GM19328 (cell line): ENCODE measurements around the gene PHAX.
"Not testable (repeated sequence)": the region's sequence is repeated elsewhere in the genome, so short reads cannot be mapped to it uniquely, and the experiment has no call there.

ENCODE experiments used
- ATAC-seq: cut with Tn5 transposase; IDR thresholded peaks from one replicate; pipeline ENCODE4 v1.9.1; 2021; ENCODE audit warnings: mild to moderate bottlenecking, moderate library complexity; ENCODE audit not compliant: unreplicated experiment

Gene PHAX

DNA sequence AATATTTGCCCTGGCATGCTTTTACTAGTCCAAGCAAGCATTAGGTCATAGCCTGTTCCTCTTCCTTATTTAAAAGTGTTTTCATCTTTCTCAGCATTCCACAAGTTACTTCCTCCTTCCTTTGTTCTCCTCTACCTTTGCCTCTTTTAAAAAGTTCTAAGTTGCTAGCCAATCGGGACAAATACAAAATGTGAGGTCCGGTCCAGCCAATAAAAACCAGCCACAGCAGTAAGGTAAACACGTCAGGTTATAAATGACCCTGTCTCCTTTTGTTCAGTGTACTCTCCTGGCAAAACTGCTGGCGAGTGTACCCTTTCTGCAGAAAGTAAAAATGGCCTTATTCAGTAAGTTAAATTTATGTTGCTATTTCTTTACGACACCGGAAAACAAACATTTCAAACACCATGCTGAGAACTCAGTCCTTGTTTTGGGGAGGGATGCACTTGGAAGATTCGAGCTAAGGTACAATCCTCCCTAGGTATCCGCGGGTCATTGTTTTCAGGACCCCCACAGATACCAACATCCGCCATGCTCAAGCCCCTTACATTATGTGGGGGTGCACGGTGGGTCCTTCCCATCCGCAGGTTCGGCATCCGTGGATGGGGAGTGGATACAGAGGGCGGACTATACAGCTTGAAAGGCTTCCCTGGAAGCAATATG, 646 bp upstream of the PHAX start:
- not testable (repeated sequence) for ATAC-seq

DNA sequence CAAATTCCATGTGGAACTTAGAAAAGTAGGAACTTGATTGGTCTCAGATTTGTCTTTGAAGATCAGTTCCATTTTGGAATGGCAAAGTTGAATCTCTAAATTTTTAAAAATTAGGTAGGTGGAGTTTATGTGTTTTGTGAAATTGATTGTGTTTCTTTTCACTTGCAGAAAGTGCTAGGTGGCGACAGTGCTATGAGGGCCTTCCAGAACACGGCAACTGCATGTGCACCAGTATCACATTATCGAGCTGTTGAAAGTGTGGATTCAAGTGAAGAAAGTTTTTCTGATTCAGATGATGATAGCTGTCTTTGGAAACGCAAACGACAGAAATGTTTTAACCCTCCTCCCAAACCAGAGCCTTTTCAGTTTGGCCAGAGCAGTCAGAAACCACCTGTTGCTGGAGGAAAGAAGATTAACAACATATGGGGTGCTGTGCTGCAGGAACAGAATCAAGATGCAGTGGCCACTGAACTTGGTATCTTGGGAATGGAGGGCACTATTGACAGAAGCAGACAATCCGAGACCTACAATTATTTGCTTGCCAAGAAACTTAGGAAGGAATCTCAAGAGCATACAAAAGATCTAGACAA, 2.8 kb downstream of the PHAX start:
- ATAC-seq: no peak

DNA sequence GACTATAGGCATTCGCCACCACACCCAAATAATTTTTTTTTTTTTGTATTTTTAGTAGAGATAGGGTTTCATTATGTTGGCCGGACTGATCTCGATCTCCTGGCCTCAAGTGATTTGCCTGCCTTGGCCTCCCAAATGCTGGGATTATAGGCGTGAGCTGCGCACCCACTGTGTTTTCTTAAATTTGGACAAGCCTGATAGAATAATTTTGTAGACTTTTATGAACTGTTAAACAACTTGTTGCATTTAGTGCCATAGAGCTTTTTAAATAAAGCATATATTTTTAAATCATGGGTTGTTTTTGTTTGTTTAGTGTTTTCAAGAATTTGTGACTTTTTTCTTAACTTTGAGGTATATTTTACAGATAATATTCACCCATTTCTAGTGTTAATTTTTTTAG, 4.8 kb downstream of the PHAX start:
- no peak for ATAC-seq

DNA sequence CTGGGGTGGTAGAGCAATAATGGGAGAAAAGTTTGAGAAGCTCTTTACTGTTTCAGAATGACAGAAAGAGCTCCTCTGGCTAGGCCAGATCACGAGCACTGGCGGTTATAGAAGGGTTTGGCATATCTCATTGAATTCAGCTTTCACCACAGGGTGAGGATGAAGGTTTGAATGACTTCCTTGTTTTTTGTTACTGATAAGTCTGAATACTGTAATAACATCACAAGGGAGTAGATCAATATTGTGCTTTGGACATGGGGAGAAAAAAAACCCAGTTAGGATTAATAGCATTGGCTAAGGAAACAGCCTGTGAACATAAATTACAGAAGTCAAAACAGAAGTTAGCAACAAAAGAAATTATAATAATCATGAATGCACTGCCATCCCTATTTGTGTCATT, 9.4 kb downstream of the PHAX start:
- no peak for ATAC-seq

DNA sequence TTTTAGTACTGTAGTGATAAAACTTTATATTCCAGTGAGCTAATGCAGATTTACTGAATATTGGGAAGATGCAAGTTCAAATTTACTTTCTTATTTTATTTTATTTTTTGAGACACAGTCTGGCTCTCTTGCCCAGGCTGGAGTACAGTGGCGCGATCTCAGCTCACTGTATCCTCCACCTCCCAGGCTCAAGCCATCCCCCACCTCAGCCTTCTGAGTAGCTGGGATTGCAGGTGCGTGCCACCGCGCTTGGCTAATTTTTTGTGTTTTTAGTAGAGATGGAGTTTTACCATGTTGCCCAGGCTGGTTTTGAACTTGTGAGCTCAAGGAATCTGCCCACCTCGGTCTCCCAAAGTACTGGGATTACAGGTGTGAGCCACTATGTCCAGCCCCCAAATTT, 9.9 kb downstream of the PHAX start:
- ATAC-seq: no peak

DNA sequence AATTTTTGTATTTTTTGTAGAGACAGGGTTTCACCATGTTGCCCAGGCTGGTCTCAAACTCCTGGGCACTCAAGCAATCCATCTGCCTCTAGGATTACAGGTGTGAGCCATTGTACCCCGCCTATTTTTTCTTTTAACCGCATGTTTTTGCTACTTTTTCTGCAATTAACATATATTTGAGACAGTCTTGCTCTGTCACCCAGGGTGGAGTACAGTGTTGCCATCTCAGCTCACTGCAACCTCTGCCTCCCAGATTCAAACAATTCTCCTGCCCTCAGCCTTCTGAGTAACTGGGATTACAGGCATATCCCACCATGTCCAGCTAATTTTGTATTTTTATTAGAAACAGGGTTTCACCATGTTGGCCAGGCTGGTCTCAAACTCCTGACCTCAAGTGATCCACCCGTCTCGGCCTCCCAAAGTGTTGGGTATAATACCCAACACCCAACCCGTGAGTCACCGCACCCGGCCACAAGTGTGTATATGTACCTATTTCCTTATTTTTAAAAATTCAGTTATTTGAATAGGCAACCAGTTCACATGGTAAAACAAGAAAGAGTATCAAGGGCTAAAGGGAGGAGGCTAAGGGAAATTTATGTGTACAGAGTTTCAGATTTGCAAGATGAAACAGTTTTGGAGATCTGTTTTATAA, 13.3 kb downstream of the PHAX start:
- ATAC-seq: no peak

DNA sequence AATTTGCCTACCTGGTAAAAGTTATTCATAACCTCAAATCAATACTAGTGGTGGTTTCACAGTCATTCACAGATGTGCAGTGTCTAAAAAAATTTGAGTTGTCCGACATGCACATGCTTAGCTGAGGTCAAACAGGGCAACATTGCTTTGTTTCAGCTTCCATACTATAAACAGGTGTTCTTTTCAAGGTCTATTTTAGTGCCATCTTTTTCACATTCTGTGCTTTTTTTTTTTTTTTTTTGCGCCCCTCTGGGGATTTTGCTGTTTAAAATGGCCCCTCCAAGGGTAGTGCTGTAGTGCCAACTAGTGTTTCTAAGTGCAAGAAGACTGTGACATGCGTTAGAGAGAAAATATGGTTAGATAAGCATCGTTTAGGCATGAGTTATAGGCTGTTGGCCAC, 14.5 kb downstream of the PHAX start:
- ATAC-seq: peak; percentile 91

DNA sequence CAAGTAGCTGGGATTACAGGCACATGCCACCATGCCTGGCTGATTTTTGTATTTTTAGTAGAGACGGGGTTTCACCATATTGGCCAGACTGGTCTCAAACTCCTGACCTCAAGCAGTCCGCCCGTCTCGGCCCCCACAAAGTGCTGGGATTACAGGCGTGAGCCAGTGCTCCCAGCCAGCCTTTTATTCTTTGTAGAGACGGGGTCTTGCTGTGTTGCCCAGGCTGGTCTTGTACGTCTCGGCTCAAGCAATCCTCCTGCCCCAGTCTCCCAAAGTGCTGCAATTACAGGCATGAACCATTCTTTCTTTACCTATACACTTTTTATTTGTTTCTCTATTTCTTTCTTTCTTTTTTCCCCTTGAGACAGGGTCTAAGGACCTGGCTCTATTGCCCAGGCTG, 16.9 kb downstream of the PHAX start:
- ATAC-seq: not testable (repeated sequence)

DNA sequence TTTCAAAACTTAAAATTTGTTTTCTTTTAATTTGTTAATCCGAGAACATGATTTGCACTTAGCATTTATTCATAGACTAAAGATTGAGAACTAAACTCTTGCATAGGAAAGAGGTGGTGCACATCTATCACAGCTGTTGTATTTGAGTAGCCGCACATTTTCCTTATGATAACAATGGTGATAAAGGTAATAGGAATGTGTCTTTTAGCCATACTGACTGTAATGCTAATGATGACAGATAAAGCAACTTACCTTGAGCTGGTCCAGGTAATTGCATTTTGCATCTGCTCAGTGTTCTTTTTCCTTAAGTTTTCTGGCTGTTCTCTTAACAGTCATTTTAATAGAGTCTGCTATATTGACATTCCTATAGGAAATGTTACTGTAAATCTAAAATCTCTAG, 19.0 kb downstream of the PHAX start:
- ATAC-seq: no peak

DNA sequence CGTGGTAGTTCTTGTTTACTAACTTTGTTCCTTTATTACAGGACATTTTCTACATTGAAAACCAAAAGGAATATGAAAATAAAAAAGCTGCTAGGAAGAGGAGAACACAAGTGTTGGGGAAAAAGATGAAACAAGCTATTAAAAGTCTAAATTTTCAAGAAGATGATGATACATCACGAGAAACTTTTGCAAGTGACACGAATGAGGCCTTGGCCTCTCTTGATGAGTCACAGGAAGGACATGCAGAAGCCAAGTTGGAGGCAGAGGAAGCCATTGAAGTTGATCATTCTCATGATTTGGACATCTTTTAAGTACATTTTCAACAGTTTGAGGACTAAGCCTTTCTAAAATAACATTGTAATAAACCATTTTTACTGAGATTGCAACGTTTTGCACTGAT, 23.8 kb downstream of the PHAX start:
- ATAC-seq: no peak

DNA sequence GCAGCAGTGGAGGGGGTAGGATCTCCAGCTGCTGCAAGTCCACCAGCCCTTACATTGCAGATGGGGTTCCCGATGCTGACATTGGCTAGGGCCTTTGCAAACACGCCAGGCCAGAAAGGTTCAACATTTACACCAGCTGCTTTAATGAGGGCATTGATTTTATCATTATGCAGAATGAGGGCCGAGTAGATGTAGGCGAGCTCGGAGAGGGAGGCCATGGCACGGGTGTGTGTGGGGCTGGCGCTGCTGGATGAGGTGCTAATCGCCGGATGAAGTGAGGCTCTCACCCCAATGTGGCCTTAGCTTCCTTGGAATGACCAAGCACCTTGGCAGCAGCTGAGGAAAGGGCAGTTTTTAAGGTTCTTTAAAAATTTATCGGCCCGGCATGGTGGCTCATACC, 27.4 kb downstream of the PHAX start:
- no peak for ATAC-seq

DNA sequence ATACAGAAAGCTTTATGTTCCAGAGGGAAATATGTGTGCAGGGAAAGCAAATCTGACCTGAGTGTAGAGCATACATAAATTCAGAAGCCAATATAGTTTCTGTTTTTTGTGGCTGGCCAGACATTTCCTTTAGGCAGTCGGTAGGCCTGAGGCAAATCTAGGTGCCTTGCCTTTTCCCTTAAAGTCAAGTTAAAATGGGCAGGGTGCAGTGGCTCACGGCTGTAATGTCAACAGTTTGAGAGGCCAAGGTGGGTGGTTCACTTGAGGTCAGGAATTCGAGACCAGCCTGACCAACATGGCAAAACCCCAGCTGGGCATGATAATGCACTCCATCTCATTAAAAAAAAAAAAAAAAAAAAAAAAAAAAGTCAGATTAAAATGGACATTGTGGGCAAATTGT, 31.2 kb downstream of the PHAX start:
- no peak for ATAC-seq

DNA sequence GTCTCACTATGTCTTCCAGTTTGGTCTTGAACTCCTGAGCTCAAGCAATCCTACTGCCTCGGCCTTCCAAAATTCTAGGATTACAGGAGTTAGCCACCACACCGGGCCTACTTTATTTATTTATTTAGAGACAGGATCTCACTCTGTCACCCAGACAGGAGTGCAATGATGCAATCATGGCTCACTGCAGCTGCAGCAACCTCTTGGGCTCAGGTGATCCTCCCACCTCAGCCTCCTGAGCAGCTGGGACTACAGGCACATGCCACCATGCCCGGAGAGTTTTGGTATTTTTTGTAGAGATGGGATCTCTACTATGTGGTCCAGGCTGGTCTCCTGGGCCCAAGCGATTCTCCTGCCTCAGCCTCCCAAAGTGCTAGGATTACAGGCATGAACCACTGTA, 32.8 kb downstream of the PHAX start:
- ATAC-seq: no peak

DNA sequence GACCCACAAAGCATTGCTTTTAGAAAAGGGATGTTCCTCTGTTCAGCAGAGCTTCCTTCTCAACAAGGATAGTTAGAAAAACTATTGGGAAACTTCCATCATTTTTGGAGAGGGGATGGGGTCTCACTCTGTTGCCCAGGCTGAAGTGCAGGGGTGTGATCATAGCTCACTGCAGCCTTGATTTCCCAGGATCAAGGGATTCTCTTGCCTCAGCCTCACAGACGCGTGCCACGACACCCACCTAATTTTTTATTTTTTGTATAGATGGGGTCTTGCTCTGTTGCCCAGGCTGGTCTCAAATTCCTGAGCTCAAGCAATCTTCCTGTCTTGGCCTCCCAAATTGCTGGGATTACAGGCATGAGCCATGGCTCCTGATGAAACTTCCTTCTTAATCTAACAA, 34.8 kb downstream of the PHAX start:
- ATAC-seq: no peak

DNA sequence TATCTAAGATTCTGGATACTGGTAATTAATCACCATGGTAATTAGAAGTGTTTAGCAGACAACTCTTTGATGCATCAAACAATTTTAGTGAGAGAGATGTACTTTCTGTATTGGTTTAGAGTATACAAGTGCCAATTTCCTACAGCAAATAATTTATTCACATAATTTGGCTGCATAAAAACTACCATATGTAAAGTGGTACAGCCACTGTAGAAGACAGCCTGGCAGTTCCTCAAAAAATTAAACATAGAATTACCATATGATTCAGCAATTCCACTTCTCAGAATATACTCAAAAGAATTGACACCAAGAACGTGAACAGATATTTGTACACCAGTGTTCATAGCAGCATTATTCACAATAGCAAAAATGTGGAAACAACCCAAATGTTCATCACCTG, 36.2 kb downstream of the PHAX start:
- no peak for ATAC-seq

DNA sequence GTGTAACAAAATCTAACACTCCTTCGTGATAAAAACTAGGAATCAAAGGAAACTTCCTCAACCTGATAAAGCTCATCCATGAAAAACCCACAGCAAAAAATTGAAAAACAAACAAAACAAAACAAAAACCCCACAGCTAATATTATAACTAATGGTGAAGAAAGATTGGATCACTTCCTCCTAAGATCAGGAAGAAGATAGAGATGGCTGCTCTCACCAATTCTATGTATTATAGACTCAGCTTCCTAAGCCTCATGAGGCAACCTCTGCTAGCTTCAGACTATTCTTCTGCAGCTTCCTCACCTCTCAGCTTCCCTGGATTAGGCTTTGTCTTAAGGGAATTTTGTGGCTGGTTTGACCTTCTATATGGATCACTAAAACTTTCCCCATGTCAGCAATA, 40.1 kb downstream of the PHAX start:
- peak; percentile 24 for ATAC-seq

DNA sequence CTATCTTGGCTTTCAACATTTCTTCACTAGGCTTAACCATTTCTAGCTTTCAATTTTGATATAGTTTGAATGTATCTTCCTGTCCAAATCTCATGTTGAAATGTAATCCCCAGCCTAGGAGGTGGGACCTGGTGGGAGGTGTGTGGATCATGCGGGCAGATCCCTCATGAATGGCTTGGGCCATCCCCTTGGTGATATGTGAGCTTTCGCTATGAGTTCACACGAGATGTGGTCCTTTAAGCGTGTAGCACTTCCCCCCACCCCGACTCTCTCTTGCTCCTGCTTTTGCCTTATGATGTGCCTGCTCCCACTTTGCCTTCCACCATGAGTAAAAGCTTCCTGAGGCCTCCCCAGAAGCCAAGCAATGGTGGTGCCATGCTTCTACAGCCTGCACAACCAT, 40.6 kb downstream of the PHAX start:
- peak; percentile 47 for ATAC-seq

DNA sequence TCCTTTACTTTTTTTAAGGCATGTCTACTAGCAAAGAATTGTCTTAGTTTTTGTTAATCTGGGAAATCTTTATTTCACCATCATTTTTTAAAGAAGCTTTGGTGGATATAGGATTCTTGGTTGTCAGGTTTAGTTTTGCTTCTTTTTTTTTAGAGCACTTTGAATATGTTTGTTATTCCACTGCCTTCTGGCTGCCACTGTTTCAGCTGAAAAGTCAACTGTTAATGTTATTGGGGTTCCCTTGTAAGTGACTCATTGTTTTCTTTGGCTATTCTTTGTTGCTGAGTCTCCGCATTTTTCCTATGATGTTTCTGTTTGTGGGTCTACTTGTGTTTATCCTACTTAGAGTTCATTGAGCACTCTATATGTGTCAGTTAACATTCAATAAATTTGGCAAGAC, 44.4 kb downstream of the PHAX start:
- ATAC-seq: no peak

DNA sequence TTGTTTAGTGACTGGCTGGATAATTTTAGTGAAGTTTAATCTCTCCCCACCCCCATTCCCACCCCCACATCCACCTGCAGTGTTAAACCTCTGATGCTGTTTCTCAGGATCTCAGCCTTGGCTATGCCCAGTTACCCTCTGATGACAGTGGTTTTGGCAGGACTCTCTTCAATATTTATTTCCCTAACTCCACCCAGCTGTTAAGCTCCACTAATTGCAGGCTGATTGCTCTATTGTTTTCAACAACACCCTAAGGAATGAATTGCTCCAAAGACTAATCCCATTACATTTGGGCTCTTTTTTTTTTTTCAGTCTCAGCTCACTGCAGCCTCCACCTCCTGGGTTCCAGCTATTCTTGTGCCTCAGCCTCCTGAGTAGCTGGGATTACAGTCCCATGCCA, 46.3 kb downstream of the PHAX start:
- no peak for ATAC-seq

DNA sequence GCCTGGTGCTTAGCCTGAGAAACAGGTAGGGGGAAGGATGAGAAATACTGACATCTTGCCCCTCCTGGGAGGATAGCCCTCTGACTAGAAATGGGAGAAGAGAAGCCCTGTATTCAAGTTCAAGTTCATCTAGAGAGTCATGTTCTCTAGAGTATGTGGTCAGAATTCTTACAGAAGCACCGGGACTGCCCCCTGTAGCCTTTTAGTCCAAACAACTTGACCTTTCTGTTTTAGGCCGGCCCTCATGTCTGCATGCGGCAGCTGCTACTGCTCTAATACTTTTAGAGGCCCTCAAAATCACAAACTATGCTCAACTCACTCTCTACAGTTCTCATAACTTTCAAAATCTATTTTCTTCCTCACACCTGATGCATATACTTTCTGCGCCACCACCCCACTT, 47.7 kb downstream of the PHAX start:
- no peak for ATAC-seq

DNA sequence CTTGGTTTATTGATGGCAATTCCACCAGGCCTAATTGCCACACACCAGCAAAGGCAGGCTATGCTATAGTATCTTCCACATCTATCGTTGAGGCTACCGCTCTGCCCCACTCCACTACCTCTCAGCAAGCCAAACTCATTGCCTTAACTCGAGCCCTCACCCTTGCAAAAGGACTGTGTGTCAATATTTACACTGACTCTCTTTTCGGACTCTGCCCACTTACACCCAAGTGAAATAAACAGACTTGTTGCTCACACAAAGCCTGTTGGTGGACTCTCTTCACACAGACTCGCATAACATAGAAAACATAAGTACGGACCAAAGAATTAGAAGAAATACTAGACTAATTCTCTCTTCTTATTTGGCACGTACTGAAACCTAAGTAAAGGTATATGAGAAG, 48.3 kb downstream of the PHAX start:
- not testable (repeated sequence) for ATAC-seq

DNA sequence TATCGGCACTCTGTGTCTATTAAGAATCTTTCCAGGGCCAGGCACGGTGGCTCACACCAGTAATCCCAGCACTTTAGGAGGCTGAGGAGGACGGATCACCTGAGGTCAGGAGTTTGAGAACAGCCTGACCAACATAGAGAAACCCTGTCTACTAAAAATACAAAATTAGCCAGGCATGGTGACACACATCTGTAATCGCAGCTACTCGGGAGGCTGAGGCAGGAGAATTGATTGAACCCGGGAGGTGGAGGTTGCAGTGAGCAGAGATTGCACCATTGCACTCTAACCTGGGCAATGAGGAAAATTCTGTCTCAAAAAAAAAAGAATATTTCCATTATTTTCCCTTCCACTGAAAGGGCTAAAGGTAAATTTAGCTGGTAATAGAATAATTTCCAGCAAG, 49.0 kb downstream of the PHAX start:
- ATAC-seq: not testable (repeated sequence)

DNA sequence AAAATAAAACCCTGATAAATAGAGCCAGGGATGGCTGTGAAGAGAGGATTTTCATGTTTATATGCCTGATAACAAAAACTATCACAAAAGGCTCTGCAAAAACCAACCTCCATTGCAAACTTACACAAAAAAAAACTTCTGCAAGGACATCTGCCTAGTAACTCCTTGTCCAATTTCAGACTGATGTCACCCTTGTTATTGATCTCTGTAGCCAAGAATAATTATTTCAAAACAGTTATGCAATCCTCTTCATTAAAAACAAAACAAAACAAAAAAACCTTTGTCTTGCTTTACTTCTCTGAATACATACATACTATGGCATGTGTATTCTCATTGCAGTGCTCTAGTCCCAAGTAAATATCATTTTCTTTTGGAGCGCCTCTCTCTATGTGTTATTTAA, 49.7 kb downstream of the PHAX start:
- ATAC-seq: no peak
